Smooth muscle cell (in vitro differentiated cells): ENCODE data around the gene CXorf65. TPM values are rescaled to one million over a fixed set of nuclear protein-coding genes. Genes with fewer than 3 reads are reported as not detected.

Source experiments
- DNase-seq: peaks from one replicate; lab custom pipeline; 2025; ENCODE audit not compliant: unreplicated experiment; lab: John Stamatoyannopoulos, UW
- H2AFZ ChIP-seq: fragments of 200-600 bp; sonication (generic); 2 replicates; pipeline ENCODE4 v1.6.0; 2016; ENCODE audit warnings: antibody characterized with exemption, low read depth, mild to moderate bottlenecking
- H3F3A ChIP-seq: fragments of 200-600 bp; sonication (generic); 2 replicates; pipeline ENCODE4 v1.6.0; 2017; ENCODE audit warnings: antibody characterized with exemption, low read depth
- H3K27ac ChIP-seq: fragments of 200-600 bp; sonication (generic); 2 replicates; pipeline ENCODE4 v1.5.1; 2016; ENCODE audit warnings: low read depth, mild to moderate bottlenecking
- H3K27me3 ChIP-seq: fragments of 200-600 bp; sonication (generic); 2 replicates; pipeline ENCODE4 v1.6.1; 2016; ENCODE audit warnings: low read depth, mild to moderate bottlenecking
- H3K36me3 ChIP-seq: fragments of 200-600 bp; sonication (generic); 2 replicates; pipeline ENCODE4 v1.5.1; 2016; ENCODE audit warnings: low read depth
- H3K4me1 ChIP-seq: fragments of 200-600 bp; sonication (generic); 2 replicates; pipeline ENCODE4 v1.5.1; 2016; ENCODE audit warnings: low read depth
- H3K4me2 ChIP-seq: fragments of 200-600 bp; sonication (generic); 2 replicates; pipeline ENCODE4 v1.6.0; 2016; ENCODE audit warnings: mild to moderate bottlenecking
- H3K4me3 ChIP-seq: fragments of 200-600 bp; sonication (generic); 2 replicates; pipeline ENCODE4 v1.5.1; 2016; ENCODE audit warnings: mild to moderate bottlenecking
- H3K79me2 ChIP-seq: fragments of 200-600 bp; sonication (generic); 2 replicates; pipeline ENCODE4 v1.6.0; 2016; ENCODE audit warnings: low read depth, mild to moderate bottlenecking
- H3K9ac ChIP-seq: fragments of 200-600 bp; sonication (generic); 2 replicates; pipeline ENCODE4 v1.6.0; 2016; ENCODE audit warnings: low read depth
- H3K9me3 ChIP-seq: fragments of 200-600 bp; sonication (generic); replicated peaks from 2 replicates; pipeline ENCODE4 v1.5.1; 2016; ENCODE audit warnings: low read depth
- H4K20me1 ChIP-seq: fragments of 200-600 bp; sonication (generic); 2 replicates; pipeline ENCODE4 v1.6.0; 2016; ENCODE audit warnings: low read depth
- CTCF ChIP-seq: fragments of 200-600 bp; sonication (generic); IDR thresholded peaks from 2 replicates; pipeline ENCODE4 v1.5.1; 2017; ENCODE audit warnings: borderline replicate concordance, mild to moderate bottlenecking, antibody characterized with exemption; ENCODE audit not compliant: insufficient read depth, poor library complexity, severe bottlenecking
- WGBS: methylation state at CpG from one replicate; pipeline ENCODE4 v1.1.7; 2016; ENCODE audit warnings: low lambda C conversion rate; 5-methylcytosine and 5-hydroxymethylcytosine counted together
- polyA plus RNA-seq: library from polyadenylated mRNA; unstranded; fragments of >200 nt; fragmentation: Nextera tagmentation; extraction: Ambion mirVana; gene quantifications from 2 replicates; pipeline ENCODE4 v1.2.1, GENCODE V29; 2016
- total RNA-seq: library from RNA; depleted of rRNA; stranded (reverse); fragments of >200 nt; gene quantifications from 2 replicates; pipeline ENCODE4 v1.2.3, GENCODE V29; 2014

CXorf65 gene
- total and polyA plus RNA-seq, 2 experiments from 2014 or later = not detected

GRCh38 chrX:71095555-71095980, 11.0 kb downstream of the CXorf65 start, which contains the start of gene FOXO4:
Gene FOXO4, plus strand, starts transcription at chrX:71095851. Its CDS starts 678 bp downstream, at chrX:71096529.
- Histone ChIP-seq H3K4me3 (peak within 1 kb of the TSS; percentile 61), H3K4me2 (peak within 1 kb of the TSS; percentile 87), H3K27me3 (no peaks in the 10 kb centered on the region), H3K36me3 (no peaks in the 10 kb centered on the region), H3F3A (no peaks in the 10 kb centered on the region), H3K27ac (no peak within 1 kb of the TSS), H3K9me3 (no peaks in the 10 kb centered on the region), H2AFZ (peak within 1 kb of the TSS; percentile 95), H3K9ac (no peak within 1 kb of the TSS), H4K20me1 (no peaks in the 10 kb centered on the region), H3K4me1 (no peaks in the 10 kb centered on the region), H3K79me2 (no peaks in the 10 kb centered on the region)
- 49% methylated on average over 29 of the region's 29 CpGs for WGBS
- peak; percentile 40 for DNase-seq
- no peak for TF ChIP-seq CTCF

GRCh38 chrX:71095033-71095432, 11.5 kb downstream of the CXorf65 start:
- Histone ChIP-seq H3K4me3 (peak overlapping the region; percentile 61), H3F3A (no peaks in the 10 kb centered on the region), H2AFZ (peak overlapping the region; percentile 95), H3K4me1 (no peaks in the 10 kb centered on the region), H3K79me2 (no peaks in the 10 kb centered on the region), H3K27ac (no peak overlapping the region), H3K9ac (no peak overlapping the region), H4K20me1 (no peaks in the 10 kb centered on the region), H3K36me3 (no peaks in the 10 kb centered on the region), H3K27me3 (no peaks in the 10 kb centered on the region), H3K4me2 (peak overlapping the region; percentile 87), H3K9me3 (no peaks in the 10 kb centered on the region)
- WGBS = 35% methylated on average over 6 of the region's 6 CpGs
- no peak for TF ChIP-seq CTCF
- no peak for DNase-seq

- no peaks in the 10 kb centered on the region for H3K4me1 ChIP-seq
- no peaks in the 10 kb centered on the region for H4K20me1 ChIP-seq
- no peaks in the 10 kb centered on the region for H3K36me3 ChIP-seq
- TF ChIP-seq CTCF = no peak
- no peaks in the 10 kb centered on the region for H3K9me3 ChIP-seq
- no peak overlapping the region for H3K4me2 ChIP-seq
- no peaks in the 10 kb centered on the region for H3F3A ChIP-seq
- H3K79me2 ChIP-seq = no peaks in the 10 kb centered on the region
- H3K9ac ChIP-seq = no peak overlapping the region
- WGBS = 78% methylated on average over 5 of the region's 5 CpGs
- H3K27ac ChIP-seq = no peak overlapping the region
- no peak overlapping the region for H2AFZ ChIP-seq
- no peak for DNase-seq
- no peaks in the 10 kb centered on the region for H3K27me3 ChIP-seq
- no peak overlapping the region for H3K4me3 ChIP-seq
Observed at GRCh38 chrX:71091263-71091662, 15.3 kb downstream of the CXorf65 start.

- no peaks in the 10 kb centered on the region for H4K20me1 ChIP-seq
- H3K36me3 ChIP-seq = no peaks in the 10 kb centered on the region
- H3K4me1 ChIP-seq = no peaks in the 10 kb centered on the region
- no peak overlapping the region for H3K4me2 ChIP-seq
- H3F3A ChIP-seq = no peaks in the 10 kb centered on the region
- H3K4me3 ChIP-seq = no peak overlapping the region
- no peak for TF ChIP-seq CTCF
- H3K9me3 ChIP-seq = no peaks in the 10 kb centered on the region
- 58% methylated on average over 4 of the region's 4 CpGs for WGBS
- no peaks in the 10 kb centered on the region for H3K79me2 ChIP-seq
- H3K9ac ChIP-seq = no peak overlapping the region
- H3K27me3 ChIP-seq = no peaks in the 10 kb centered on the region
- no peak overlapping the region for H2AFZ ChIP-seq
- H3K27ac ChIP-seq = no peak overlapping the region
- no peak for DNase-seq
Observed at GRCh38 chrX:71085900-71086299, 20.6 kb downstream of the CXorf65 start.
